Mucosa of stomach (tissue), 1 donor: ENCODE data around the gene KAZN.

Experiments
- H3K27me3 ChIP-seq: one replicate; pipeline ENCODE4 v1.7.0; 2013; ENCODE audit warnings: mild to moderate bottlenecking, low read length; ENCODE audit not compliant: control insufficient read depth, insufficient read depth
- H3K36me3 ChIP-seq: one replicate; pipeline ENCODE4 v1.7.0; 2013; ENCODE audit warnings: low read length; ENCODE audit not compliant: control insufficient read depth, insufficient read depth
- H3K4me1 ChIP-seq: one replicate; pipeline ENCODE4 v1.7.0; 2013; ENCODE audit warnings: mild to moderate bottlenecking, low read length; ENCODE audit not compliant: control insufficient read depth, insufficient read depth
- H3K4me3 ChIP-seq: one replicate; pipeline ENCODE4 v1.7.0; 2013; ENCODE audit warnings: low read length
- H3K9ac ChIP-seq: one replicate; pipeline ENCODE4 v1.7.0; 2013; ENCODE audit warnings: mild to moderate bottlenecking, low read length, moderate library complexity
- H3K9me3 ChIP-seq: one replicate; pipeline ENCODE4 v1.7.0; 2013; ENCODE audit warnings: mild to moderate bottlenecking, low read length, moderate library complexity; ENCODE audit not compliant: control insufficient read depth
- donor health status: Pancreatic carcinoma.

KAZN gene

DNA sequence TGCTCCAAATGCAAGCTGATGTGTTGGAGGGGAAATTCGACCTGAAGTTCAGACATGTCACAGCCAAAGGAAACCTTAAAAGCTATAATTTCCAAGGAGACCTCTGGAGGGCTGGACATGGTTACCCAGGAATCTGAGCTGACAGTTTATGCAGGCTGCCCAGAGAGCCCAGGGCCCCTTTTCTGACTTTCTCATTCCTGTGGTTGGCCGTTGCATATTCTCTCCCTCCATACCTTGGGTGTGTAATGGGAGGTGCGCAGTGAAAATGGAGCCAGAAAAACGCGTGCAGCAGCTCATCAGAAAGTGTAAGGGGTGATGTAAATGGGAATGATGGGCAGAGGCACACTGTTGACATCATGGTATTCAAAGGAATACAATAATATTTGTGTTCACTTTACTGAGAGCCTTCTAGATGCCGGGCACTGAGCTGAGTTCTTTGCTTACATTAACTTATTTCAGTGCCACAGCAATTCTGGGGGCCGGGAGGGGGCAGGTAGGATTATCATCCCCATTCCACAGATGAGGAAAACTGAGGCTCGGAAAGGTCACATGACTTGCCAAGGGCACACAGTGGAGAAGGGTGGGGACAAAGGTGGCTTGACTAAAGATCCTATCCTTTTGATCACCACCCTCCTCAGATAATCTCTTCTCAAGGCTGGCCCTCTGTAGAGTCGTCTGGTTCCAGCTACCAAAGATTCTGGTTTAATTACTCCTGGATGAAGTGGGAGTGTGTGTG is 38.6 kb downstream of the KAZN start:
- Histone ChIP-seq H3K36me3 (no peaks in the 10 kb centered on the region), H3K9me3 (no peaks in the 10 kb centered on the region), H3K9ac (no peak overlapping the region), H3K27me3 (no peaks in the 10 kb centered on the region), H3K4me3 (no peak overlapping the region), H3K4me1 (no peaks in the 10 kb centered on the region)

DNA sequence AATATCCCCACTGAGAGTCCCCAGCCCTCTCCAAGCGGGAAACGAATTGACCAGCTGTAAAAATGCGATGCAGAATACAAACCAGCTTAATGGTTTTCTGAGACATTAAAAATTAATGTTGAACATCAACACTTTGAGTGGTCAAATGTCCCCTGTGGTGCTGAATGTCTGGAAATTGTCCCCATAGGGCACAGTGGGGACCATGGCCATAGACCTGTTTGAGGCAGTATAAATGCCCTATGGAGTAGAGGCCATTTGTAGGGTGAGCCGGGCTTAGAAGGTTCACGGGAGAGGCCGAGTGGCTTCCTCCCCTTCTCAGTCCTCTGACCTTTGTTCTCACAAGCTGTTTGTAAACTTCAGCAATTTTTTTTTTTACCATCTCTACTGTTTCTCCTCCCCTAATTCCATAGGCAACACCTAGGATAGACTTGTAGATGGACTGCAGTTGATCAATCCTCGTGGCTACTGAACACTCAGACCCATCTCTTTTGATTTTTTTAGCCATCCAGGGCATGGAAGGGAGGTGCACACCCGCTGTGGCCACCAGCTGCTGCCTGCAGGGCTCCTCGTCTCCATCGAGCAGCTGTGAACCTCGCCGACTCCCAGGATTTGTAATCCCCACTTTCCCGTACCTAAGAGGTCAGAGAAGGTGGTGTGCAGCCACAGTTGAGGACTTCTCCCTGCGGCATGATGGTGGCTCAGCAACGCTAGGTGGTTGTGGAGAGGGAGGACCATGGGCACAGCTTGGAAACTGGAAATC is 41.0 kb downstream of the KAZN start:
- Histone ChIP-seq H3K9ac (no peak overlapping the region), H3K27me3 (no peaks in the 10 kb centered on the region)

GRCh38 chr1:14642712-14643111 is 44.2 kb downstream of the KAZN start:
- H3K36me3 ChIP-seq, result no peaks in the 10 kb centered on the region
- no peak overlapping the region for H3K4me3 ChIP-seq
- no peaks in the 10 kb centered on the region for H3K4me1 ChIP-seq
- H3K27me3 ChIP-seq, result no peaks in the 10 kb centered on the region
- no peak overlapping the region for H3K9ac ChIP-seq
- no peaks in the 10 kb centered on the region for H3K9me3 ChIP-seq

More for the DNA sequence above, 41.0 kb downstream of the KAZN start:
- H3K4me1 ChIP-seq, result no peaks in the 10 kb centered on the region
- no peaks in the 10 kb centered on the region for H3K36me3 ChIP-seq
- H3K4me3 ChIP-seq, result no peak overlapping the region
- H3K9me3 ChIP-seq, result no peaks in the 10 kb centered on the region

DNA sequence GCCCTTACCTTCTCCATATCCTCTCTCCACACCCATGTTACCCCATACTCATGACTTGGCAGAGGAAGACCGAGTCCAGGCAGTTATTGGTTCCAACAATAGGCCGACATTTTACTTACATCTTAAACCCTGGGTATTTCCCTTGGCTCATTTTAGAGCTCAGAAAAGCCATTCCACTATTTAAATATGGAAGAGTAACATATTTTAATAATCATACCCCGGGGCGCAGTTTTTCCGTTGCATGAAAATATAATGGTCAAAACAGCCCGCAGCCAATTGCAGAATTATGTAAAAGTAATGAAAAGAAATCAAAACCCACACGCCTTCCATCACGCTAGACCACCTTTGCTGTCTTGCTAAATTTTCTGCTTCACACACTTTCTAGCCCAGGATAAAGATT is 48.5 kb downstream of the KAZN start:
- Histone ChIP-seq H3K9ac (no peak overlapping the region), H3K4me3 (no peak overlapping the region), H3K4me1 (no peaks in the 10 kb centered on the region), H3K27me3 (no peaks in the 10 kb centered on the region), H3K9me3 (no peaks in the 10 kb centered on the region), H3K36me3 (no peaks in the 10 kb centered on the region)

- Histone ChIP-seq H3K36me3 (no peaks in the 10 kb centered on the region), H3K27me3 (no peaks in the 10 kb centered on the region), H3K9me3 (no peaks in the 10 kb centered on the region), H3K9ac (no peak overlapping the region), H3K4me1 (no peaks in the 10 kb centered on the region), H3K4me3 (no peak overlapping the region)
These were observed 49.3 kb downstream of the KAZN start for GRCh38 chr1:14647777-14648176.

DNA sequence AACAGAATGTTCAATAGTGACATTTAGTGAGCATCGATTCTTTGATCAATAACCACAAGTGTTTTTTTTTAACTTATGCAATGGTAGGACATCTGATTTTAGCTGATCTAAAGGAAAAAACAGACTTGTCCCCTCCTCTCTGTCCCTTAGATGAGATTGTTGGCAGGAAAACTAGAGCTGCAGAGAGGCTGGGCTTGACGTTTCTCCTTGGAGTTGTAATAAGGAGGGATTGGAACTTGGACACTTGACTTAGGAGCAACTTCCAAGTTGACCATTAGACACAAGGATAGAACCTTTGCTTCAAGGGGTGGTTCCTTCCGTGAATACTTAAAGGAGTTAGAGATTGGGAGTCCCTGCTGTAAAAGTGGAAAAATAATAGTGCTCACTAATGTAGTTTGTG is 49.9 kb downstream of the KAZN start:
- Histone ChIP-seq H3K4me1 (no peaks in the 10 kb centered on the region), H3K27me3 (no peaks in the 10 kb centered on the region), H3K4me3 (no peak overlapping the region), H3K9me3 (no peaks in the 10 kb centered on the region), H3K36me3 (no peaks in the 10 kb centered on the region), H3K9ac (no peak overlapping the region)

DNA sequence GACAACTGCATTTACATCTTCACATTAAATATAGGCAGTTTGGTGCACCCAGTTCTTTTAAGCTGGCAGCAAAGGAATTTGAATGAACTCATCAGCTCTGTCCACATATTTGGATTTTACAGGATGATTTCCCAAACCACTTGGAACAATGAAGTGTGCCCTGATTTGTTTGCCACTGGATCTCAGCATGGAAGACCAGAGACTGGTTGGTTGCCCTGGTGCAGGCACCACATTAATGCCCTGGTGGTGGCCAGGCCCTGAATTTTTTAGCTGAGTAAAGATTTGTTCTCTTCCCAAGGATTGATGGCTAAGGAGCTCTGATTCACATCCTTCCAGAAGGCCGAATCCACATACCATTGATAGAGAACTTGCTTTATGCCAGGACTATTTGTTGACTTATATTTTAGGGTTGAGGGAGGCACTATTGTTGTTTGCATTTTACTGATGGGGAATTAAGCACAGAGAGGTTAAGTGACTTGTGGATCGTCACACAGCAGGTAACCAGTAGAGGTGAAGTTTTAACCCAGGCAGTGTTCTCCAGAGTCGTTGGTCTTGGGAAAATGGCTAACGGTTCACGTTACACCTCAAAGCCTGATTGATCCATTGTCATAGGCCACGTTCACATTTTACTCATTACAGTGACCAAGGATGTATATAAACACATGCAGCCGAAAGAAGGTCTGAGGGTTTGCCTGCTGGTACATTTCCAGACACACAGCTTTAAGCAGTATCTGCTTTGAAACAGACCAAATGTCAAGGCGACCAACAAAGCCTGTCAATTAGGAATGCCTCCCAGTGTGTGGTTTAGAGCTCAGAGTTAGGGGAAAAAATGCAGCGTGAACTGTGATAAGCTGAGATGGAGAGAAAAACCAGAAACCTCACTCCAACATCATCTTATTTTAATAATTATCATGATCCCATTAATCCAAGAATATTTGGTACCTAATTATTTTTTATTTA is 50.7 kb downstream of the KAZN start:
- Histone ChIP-seq H3K27me3 (no peaks in the 10 kb centered on the region), H3K36me3 (no peaks in the 10 kb centered on the region), H3K4me1 (no peaks in the 10 kb centered on the region), H3K9me3 (no peaks in the 10 kb centered on the region), H3K4me3 (no peak overlapping the region), H3K9ac (no peak overlapping the region)

GRCh38 chr1:14649976-14650375 is 51.5 kb downstream of the KAZN start:
- no peak overlapping the region for H3K9ac ChIP-seq
- H3K4me1 ChIP-seq, result no peaks in the 10 kb centered on the region
- H3K36me3 ChIP-seq, result no peaks in the 10 kb centered on the region
- H3K27me3 ChIP-seq, result no peaks in the 10 kb centered on the region
- no peak overlapping the region for H3K4me3 ChIP-seq
- no peaks in the 10 kb centered on the region for H3K9me3 ChIP-seq

- H3K27me3 ChIP-seq, result no peaks in the 10 kb centered on the region
- H3K36me3 ChIP-seq, result no peaks in the 10 kb centered on the region
- H3K4me1 ChIP-seq, result no peaks in the 10 kb centered on the region
- no peak overlapping the region for H3K4me3 ChIP-seq
- H3K9ac ChIP-seq, result no peak overlapping the region
- no peaks in the 10 kb centered on the region for H3K9me3 ChIP-seq
These were observed 52.5 kb downstream of the KAZN start for GRCh38 chr1:14650951-14651350.

DNA sequence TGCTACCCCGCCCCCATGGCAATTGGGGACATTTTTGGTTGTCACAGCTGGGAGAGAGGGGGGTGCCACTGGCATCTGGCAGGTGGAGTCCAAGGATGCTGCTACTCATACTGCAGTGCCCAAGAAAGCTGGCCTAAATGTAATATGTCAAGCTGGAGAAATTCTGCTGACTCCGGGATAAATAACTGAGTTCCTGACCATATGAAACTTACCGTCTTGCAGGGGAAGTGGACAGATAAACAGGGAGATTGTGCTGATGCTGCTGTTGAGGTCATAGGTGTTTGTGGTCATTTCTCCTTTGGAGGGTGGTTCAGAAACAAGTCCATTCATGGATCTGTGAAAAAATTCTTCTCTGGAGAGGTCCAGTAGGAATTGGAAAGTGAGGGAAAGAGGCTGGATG is 54.4 kb downstream of the KAZN start:
- Histone ChIP-seq H3K4me1 (no peaks in the 10 kb centered on the region), H3K9ac (no peak overlapping the region), H3K4me3 (no peak overlapping the region), H3K36me3 (no peaks in the 10 kb centered on the region), H3K27me3 (no peaks in the 10 kb centered on the region), H3K9me3 (no peaks in the 10 kb centered on the region)

GRCh38 chr1:14653461-14653960 is 55.0 kb downstream of the KAZN start:
- H3K36me3 ChIP-seq, result no peaks in the 10 kb centered on the region
- no peaks in the 10 kb centered on the region for H3K27me3 ChIP-seq
- no peak overlapping the region for H3K4me3 ChIP-seq
- H3K4me1 ChIP-seq, result no peaks in the 10 kb centered on the region
- H3K9me3 ChIP-seq, result no peaks in the 10 kb centered on the region
- no peak overlapping the region for H3K9ac ChIP-seq
